ENCODE data around the gene ATRN.
A peak's percentile ranks its signal among the peaks of the same experiment; 100 is the strongest.
"Not testable (repeated sequence)": the region's sequence is repeated elsewhere in the genome, so short reads cannot be mapped to it uniquely, and the experiment has no call there.

The ATRN gene

GRCh38 chr20:3521852-3522740, 51.3 kb downstream of the ATRN start:
- DNase-seq = no peak

GRCh38 chr20:3524696-3525095, 53.9 kb downstream of the ATRN start:
- not testable (repeated sequence) for DNase-seq

- DNase-seq = no peak
These were observed 61.3 kb downstream of the ATRN start for GRCh38 chr20:3532089-3532615.

- not testable (repeated sequence) for DNase-seq
These were observed 66.9 kb downstream of the ATRN start for GRCh38 chr20:3537733-3538132.

GRCh38 chr20:3539311-3540107, 68.7 kb downstream of the ATRN start:
- no peak for DNase-seq

GRCh38 chr20:3541887-3542721, 71.3 kb downstream of the ATRN start:
- DNase-seq = no peak

- DNase-seq = no peak
These were observed 73.2 kb downstream of the ATRN start for GRCh38 chr20:3543901-3544507.

- DNase-seq = no peak
These were observed 74.6 kb downstream of the ATRN start for GRCh38 chr20:3545401-3545925.

GRCh38 chr20:3547906-3548305, 77.1 kb downstream of the ATRN start:
- DNase-seq = no peak

GRCh38 chr20:3550837-3551236, 80.0 kb downstream of the ATRN start:
- no peak for DNase-seq

GRCh38 chr20:3551681-3552434, 81.0 kb downstream of the ATRN start:
- DNase-seq = no peak

- no peak for DNase-seq
These were observed 82.8 kb downstream of the ATRN start for GRCh38 chr20:3553663-3554062.

- DNase-seq = no peak
These were observed 86.5 kb downstream of the ATRN start for GRCh38 chr20:3557237-3557785.

GRCh38 chr20:3559231-3559630, 88.4 kb downstream of the ATRN start:
- no peak for DNase-seq

- DNase-seq = no peak
These were observed 88.8 kb downstream of the ATRN start for GRCh38 chr20:3559637-3560036.

GRCh38 chr20:3560162-3560561, 89.3 kb downstream of the ATRN start:
- DNase-seq = no peak

GRCh38 chr20:3560578-3560977, 89.8 kb downstream of the ATRN start:
- no peak for DNase-seq

- no peak for DNase-seq
These were observed 92.3 kb downstream of the ATRN start for GRCh38 chr20:3563133-3563532.

- peak in 1 of 5 donors; percentile 33 for DNase-seq
These were observed 92.8 kb downstream of the ATRN start for GRCh38 chr20:3563548-3564177.

- no peak for DNase-seq
These were observed 95.0 kb downstream of the ATRN start for GRCh38 chr20:3565851-3566250.

All from T-helper 1 cell (primary cell).